K562 (cell line): ENCODE data around the gene RNPEPL1. TPM values are rescaled to one million over a fixed set of nuclear protein-coding genes. Genes with fewer than 3 reads are reported as not detected.

Source experiments
- ATAC-seq: fragments of 200-7000 bp; cut with Tn5 transposase; 3 replicates; pipeline ENCODE4 v1.9.1; 2020; ENCODE audit warnings: moderate library complexity
- BruUV-seq: library from RNA; stranded (reverse); fragments of 400-500 nt; replicated peaks from 2 replicates; lab custom pipeline; 2021; lab: Mats Ljungman, UMichigan
- CTCF ChIA-PET: fragments of 300-600 bp; formaldehyde crosslinking; extraction: SDS; loops from one replicate; lab custom pipeline; 2021; ENCODE audit warnings: low intra/inter-chr PET ratio; lab: Yijun Ruan, JAX
- POLR2A ChIA-PET: fragments of 300-600, 350-650 bp; sonication (Branson Sonifier 250); formaldehyde crosslinking; extraction: SDS; loops from one replicate; lab custom pipeline; 2021; ENCODE audit warnings: antibody characterized with exemption, inconsistent platforms; lab: Yijun Ruan, JAX
- DNase-seq, 4 experiments: peaks; one replicate each; pipeline versions ENCODE4 v3.0.0 to v3.0.0-alpha.2; 2011 to 2018; ENCODE audit warnings: low spot score in 3 of 4, mixed read lengths in 3 of 4; ENCODE audit errors: extremely low read depth in 1 of 4
- FAIRE-seq: peaks from 2 replicates; lab custom pipeline; 2011; peaks lifted over from hg19 to GRCh38; lab: Jason Lieb, UNC
- H2AFZ ChIP-seq: 2 replicates; pipeline ENCODE4 v1.6.0; 2011; ENCODE audit warnings: low read depth, low read length, control low read depth, inconsistent platforms
- H3K27ac ChIP-seq: fragments of 200-600 bp; 3 replicates; pipeline ENCODE4 v1.8.0; 2011; ENCODE audit warnings: low read depth, mild to moderate bottlenecking, control low read depth, inconsistent platforms, low read length, moderate library complexity, mixed read lengths; ENCODE audit errors: extremely low read depth
- H3K27me3 ChIP-seq, 2 experiments: fragments of 300-600 bp in 1 of 2; 2 replicates in 1 of 2; 3 replicates in 1 of 2; pipeline versions ENCODE4 v1.6.0 to v1.8.0; 2011; ENCODE audit warnings: inconsistent platforms in 2 of 2, low read length in 2 of 2, mild to moderate bottlenecking in 1 of 2, mixed read lengths in 1 of 2, moderate library complexity in 1 of 2; ENCODE audit not compliant: control insufficient read depth in 2 of 2, insufficient read depth in 2 of 2
- H3K36me3 ChIP-seq: fragments of 300-600 bp; 3 replicates; pipeline ENCODE4 v1.8.0; 2011; ENCODE audit warnings: mild to moderate bottlenecking, low read length, inconsistent platforms; ENCODE audit not compliant: control insufficient read depth, insufficient read depth
- H3K4me1 ChIP-seq, 2 experiments: fragments of 200-600 bp in 1 of 2; replicated peaks in 1 of 2; 2 replicates in 1 of 2; 3 replicates in 1 of 2; pipeline versions ENCODE4 v1.5.1 to v1.8.0; 2011; ENCODE audit warnings: inconsistent platforms in 2 of 2, low read length in 2 of 2, mild to moderate bottlenecking in 1 of 2, mixed read lengths in 1 of 2, moderate library complexity in 1 of 2; ENCODE audit not compliant: control insufficient read depth in 2 of 2, insufficient read depth in 2 of 2
- H3K4me2 ChIP-seq: 2 replicates; pipeline ENCODE4 v1.6.1; 2011; ENCODE audit warnings: low read length, control low read depth, inconsistent platforms, mixed read lengths; ENCODE audit not compliant: insufficient read depth
- H3K4me3 ChIP-seq: fragments of 200-600 bp; sonication (generic), shearing (Covaris generic); 2 replicates; pipeline ENCODE4 v1.5.1; 2016; ENCODE audit warnings: control low read depth, inconsistent platforms
- H3K79me2 ChIP-seq: fragments of 200-600 bp; 3 replicates; pipeline ENCODE4 v1.8.0; 2011; ENCODE audit warnings: low read length, inconsistent platforms; ENCODE audit not compliant: control insufficient read depth, insufficient read depth
- H3K9ac ChIP-seq, 2 experiments: 2 replicates each; pipeline versions ENCODE4 v1.6.0 to v1.6.1; 2011; ENCODE audit warnings: low read depth in 2 of 2, low read length in 2 of 2, control low read depth in 1 of 2, inconsistent platforms in 1 of 2, mild to moderate bottlenecking in 1 of 2, mixed read lengths in 1 of 2; ENCODE audit not compliant: insufficient read depth in 1 of 2
- H3K9me1 ChIP-seq: one replicate; pipeline ENCODE4 v1.6.0; 2011; ENCODE audit warnings: inconsistent platforms, mild to moderate bottlenecking, low read length, moderate library complexity; ENCODE audit not compliant: control insufficient read depth, insufficient read depth
- H3K9me3 ChIP-seq: replicated peaks from 2 replicates; pipeline ENCODE4 v1.5.1; 2011; ENCODE audit warnings: low read depth, low read length, inconsistent platforms; ENCODE audit not compliant: control insufficient read depth, insufficient read depth
- H4K20me1 ChIP-seq: replicated peaks from 2 replicates; pipeline ENCODE4 v1.6.1; 2011; ENCODE audit warnings: low read length, inconsistent platforms, mixed read lengths; ENCODE audit not compliant: control insufficient read depth, insufficient read depth
- EZH2 ChIP-seq: IDR thresholded peaks from 2 replicates; pipeline ENCODE4 v1.6.1; 2012; ENCODE audit warnings: low read depth, mild to moderate bottlenecking, inconsistent platforms, low read length, borderline replicate concordance
- GABPB1 ChIP-seq: sonication (generic); formaldehyde crosslinking; IDR thresholded peaks from 2 replicates; pipeline ENCODE4 v1.8.0; 2022; ENCODE audit warnings: mild to moderate bottlenecking, missing genetic modification reagents
- LARP7 ChIP-seq: fragments of 450-650 bp; IDR thresholded peaks from 2 replicates; pipeline ENCODE4 v1.6.1; 2016
- SETDB1 ChIP-seq: IDR thresholded peaks from one replicate; pipeline ENCODE4 v1.6.1; 2012; ENCODE audit warnings: low read length, control low read depth, inconsistent platforms
- TCF7L2 ChIP-seq: fragments of 150-350 bp; IDR thresholded peaks from 2 replicates; pipeline ENCODE4 v1.6.1; 2016; ENCODE audit warnings: low read depth, mild to moderate bottlenecking, low read length, moderate library complexity
- ZKSCAN8 ChIP-seq: fragments of 200-800 bp; sonication (Bioruptor generic); IDR thresholded peaks from 2 replicates; pipeline ENCODE4 v1.6.1; 2016; ENCODE audit warnings: missing genetic modification characterization, missing compliant biosample characterization
- ZNF431 ChIP-seq: sonication (generic); formaldehyde crosslinking; IDR thresholded peaks from 2 replicates; pipeline ENCODE4 v1.8.0; 2022; ENCODE audit warnings: mild to moderate bottlenecking, missing genetic modification reagents
- ZNF707 ChIP-seq: fragments of 250-450 bp; sonication (Bioruptor Pico); conservative IDR thresholded peaks from 2 replicates; pipeline ENCODE4 v1.8.0; 2022; ENCODE audit warnings: inconsistent platforms, mild to moderate bottlenecking, moderate library complexity
- WGBS: fragments of 100-300 bp; shearing (Covaris generic); methylation state at CpG from one replicate; pipeline ENCODE4 v1.1.6; 2016; ENCODE audit warnings: low coverage, mixed read lengths; ENCODE audit not compliant: insufficient coverage; ENCODE audit errors: missing lambda C conversion rate; 5-methylcytosine and 5-hydroxymethylcytosine counted together
- in situ Hi-C: fragments of 300-500 bp; cut with MboI; formaldehyde crosslinking; loops from 4 replicates; pipeline ENCODE4 v1.15.0; 2018; ENCODE audit warnings: inconsistent platforms, mixed read lengths
- intact Hi-C: fragments of 100-400 bp; cut with micrococcal nuclease; formaldehyde crosslinking; loops from 2 replicates; pipeline ENCODE4 v1.14.2; 2022
- polyA plus RNA-seq, 8 experiments: library from polyadenylated mRNA; depleted of rRNA in 4 of 8; stranded (reverse) in 5 of 8; unstranded in 3 of 8; fragments of >200 nt; fragmentation: Nextera tagmentation in 2 of 8; fragmentation: Illumina TruSeq in 1 of 8; extraction: Ambion mirVana in 2 of 8; extraction: Trizol in 1 of 8; gene quantifications; 2 replicates each; pipeline versions ENCODE4 v1.2.1 to v1.2.3, GENCODE V29; 2011 to 2014; ENCODE audit warnings: inconsistent platforms in 1 of 8, missing spikeins in 1 of 8
- total RNA-seq, 7 experiments: library from RNA; depleted of rRNA in 6 of 7; stranded (reverse); fragments of >200 nt in 6 of 7; fragmentation: Illumina TruSeq in 2 of 7; extraction: Trizol in 2 of 7; gene quantifications; 2 replicates each; pipeline versions ENCODE4 v1.2.1 to v1.2.3, GENCODE V29; 2011 to 2021; ENCODE audit warnings: low replicate concordance in 1 of 7
- TF ChIP-seq, protein P1 (sequence below), 2 experiments: IDR thresholded peaks; 2 replicates each; pipeline ENCODE4 v1.6.1; 2012; ENCODE audit warnings: improper control_type of control experiment in 2 of 2, low read depth in 2 of 2, low read length in 2 of 2, borderline replicate concordance in 1 of 2
- TF ChIP-seq, protein P2 (sequence below): fragments of 250-450 bp; sonication (Bioruptor Pico); IDR thresholded peaks from 2 replicates; pipeline ENCODE4 v1.4.0; 2020; ENCODE audit warnings: mild to moderate bottlenecking
- TF ChIP-seq, protein P3 (sequence below): fragments of 250-450 bp; sonication (Bioruptor Pico); IDR thresholded peaks from 2 replicates; pipeline ENCODE4 v1.8.0; 2021; ENCODE audit warnings: borderline replicate concordance, mild to moderate bottlenecking, moderate library complexity; ENCODE audit not compliant: poor library complexity, severe bottlenecking

The RNPEPL1 gene
- total and polyA plus RNA-seq, 9 of the 15 experiments (the other 6 are each of a cell fraction or from before 2014, with no cell fraction given), result 0.07 to 38.7 (median 5.6) TPM

DNA sequence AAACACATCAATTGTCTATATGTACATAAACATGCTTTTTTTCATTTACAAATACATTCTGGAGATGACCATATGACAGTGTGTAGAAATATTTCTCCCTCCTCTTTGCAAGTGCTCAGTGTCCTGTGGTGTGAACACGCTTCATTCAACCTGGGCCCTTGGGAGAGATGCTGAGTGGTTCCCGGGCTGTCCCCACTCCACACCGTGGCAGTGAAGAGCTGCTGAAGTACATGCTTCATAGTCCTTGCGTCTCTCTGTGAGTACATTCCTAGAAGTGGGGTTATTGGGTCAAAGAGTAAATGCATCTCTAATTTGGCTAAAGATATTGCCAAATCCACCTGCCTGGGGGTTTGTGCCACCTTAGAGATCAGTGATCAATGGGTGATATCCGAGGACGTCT lies 50.5 kb downstream of the RNPEPL1 start:
- intact Hi-C loops (no loop called here), in situ Hi-C loops (no loop called here)
- H2AFZ ChIP-seq, result no peak overlapping the region
- 29% methylated on average over 4 of the region's 6 CpGs for WGBS
- H3K9me3 ChIP-seq, result no peaks in the 10 kb centered on the region
- CTCF ChIA-PET, result no interaction called here
- H3K79me2 ChIP-seq, result no peaks in the 10 kb centered on the region
- POLR2A ChIA-PET, result no interaction called here
- H3K27ac ChIP-seq, result no peak overlapping the region
- H3K27me3 ChIP-seq, result no peaks in the 10 kb centered on the region
- no peak for TF ChIP-seq ZKSCAN8 (CRISPR knock-in tag)
- TF ChIP-seq GABPB1 (CRISPR knock-in tag), result no peak
- no peak for ATAC-seq
- FAIRE-seq, result no peak
- no peak overlapping the region for H3K4me2 ChIP-seq
- no peak overlapping the region for H3K4me3 ChIP-seq
- H3K36me3 ChIP-seq, result no peaks in the 10 kb centered on the region
- H3K9ac ChIP-seq, result no peak overlapping the region
- H4K20me1 ChIP-seq, result no peaks in the 10 kb centered on the region
- no peaks in the 10 kb centered on the region for H3K9me1 ChIP-seq
- no TSS peak for BruUV-seq
- no peak for DNase-seq
- H3K4me1 ChIP-seq, result peaks cover 0 to 25% of the 10 kb centered on the region in 2 experiments; a peak in 2 of 5 replicates

DNA sequence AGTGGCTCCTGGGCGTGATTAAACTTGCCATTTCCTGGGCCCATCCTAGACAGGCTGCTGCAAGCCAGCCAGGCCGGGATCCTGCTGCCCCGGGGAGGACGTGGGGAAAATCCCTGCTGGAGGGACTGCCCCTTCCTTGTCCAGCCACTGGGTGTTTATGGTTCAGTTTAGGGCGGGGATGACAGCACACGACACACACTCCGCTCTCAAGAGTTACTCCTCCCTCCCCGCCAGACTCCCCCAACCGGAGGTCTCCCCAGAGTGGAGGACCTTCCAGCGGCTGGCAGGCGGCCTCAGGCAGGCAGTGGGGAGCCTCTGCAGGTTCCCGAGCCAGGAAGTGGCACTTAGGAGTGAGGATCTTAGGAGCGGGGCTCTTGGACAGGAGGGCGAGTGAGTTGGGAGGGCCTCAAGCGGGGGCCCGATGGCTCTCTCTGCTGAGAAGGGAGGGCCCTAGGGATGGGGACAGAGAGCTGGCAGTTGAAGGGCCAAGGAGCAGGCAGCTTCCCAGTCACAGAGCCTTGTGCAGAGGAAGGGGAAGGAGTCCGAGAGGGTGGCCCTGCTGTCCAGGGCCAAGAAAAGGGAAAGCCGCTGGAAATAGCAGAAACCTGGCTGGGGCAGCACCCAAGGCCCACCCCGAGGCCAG lies 51.3 kb downstream of the RNPEPL1 start:
- H2AFZ ChIP-seq, result no peak overlapping the region
- 28% methylated on average over 9 of the region's 19 CpGs for WGBS
- ChIA-PET POLR2A (interaction anchor here (0.6 kb wide), 1 partner anchor 1044 kb away, joined by 3 read pairs; no protein-coding TSS in a partner anchor), CTCF (no interaction called here)
- no peak overlapping the region for H3K4me2 ChIP-seq
- FAIRE-seq, result no peak
- H3K27me3 ChIP-seq, result no peaks in the 10 kb centered on the region
- no peak for DNase-seq
- BruUV-seq, result no TSS peak
- in situ Hi-C loops (no loop called here), intact Hi-C loops (no loop called here)
- no peaks in the 10 kb centered on the region for H3K36me3 ChIP-seq
- no peak overlapping the region for H3K9ac ChIP-seq
- no peaks in the 10 kb centered on the region for H4K20me1 ChIP-seq
- peaks cover 0 to 32% of the 10 kb centered on the region in 2 experiments; a peak in 2 of 5 replicates for H3K4me1 ChIP-seq
- no peak; the same call in 2 of the 3 replicates for ATAC-seq
- H3K27ac ChIP-seq, result no peak overlapping the region
- H3K9me1 ChIP-seq, result no peaks in the 10 kb centered on the region
- no peaks in the 10 kb centered on the region for H3K79me2 ChIP-seq
- H3K9me3 ChIP-seq, result no peaks in the 10 kb centered on the region
- no peak overlapping the region for H3K4me3 ChIP-seq
- TF ChIP-seq TCF7L2 (no peak), ZNF431 (no peak), SETDB1 (no peak), ZNF707 (CRISPR knock-in tag) (no peak), EZH2 (no peak), LARP7 (no peak)
- TF ChIP-seq, protein P1, sequence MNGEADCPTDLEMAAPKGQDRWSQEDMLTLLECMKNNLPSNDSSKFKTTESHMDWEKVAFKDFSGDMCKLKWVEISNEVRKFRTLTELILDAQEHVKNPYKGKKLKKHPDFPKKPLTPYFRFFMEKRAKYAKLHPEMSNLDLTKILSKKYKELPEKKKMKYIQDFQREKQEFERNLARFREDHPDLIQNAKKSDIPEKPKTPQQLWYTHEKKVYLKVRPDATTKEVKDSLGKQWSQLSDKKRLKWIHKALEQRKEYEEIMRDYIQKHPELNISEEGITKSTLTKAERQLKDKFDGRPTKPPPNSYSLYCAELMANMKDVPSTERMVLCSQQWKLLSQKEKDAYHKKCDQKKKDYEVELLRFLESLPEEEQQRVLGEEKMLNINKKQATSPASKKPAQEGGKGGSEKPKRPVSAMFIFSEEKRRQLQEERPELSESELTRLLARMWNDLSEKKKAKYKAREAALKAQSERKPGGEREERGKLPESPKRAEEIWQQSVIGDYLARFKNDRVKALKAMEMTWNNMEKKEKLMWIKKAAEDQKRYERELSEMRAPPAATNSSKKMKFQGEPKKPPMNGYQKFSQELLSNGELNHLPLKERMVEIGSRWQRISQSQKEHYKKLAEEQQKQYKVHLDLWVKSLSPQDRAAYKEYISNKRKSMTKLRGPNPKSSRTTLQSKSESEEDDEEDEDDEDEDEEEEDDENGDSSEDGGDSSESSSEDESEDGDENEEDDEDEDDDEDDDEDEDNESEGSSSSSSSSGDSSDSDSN (IDR thresholded peaks at IDR 0.05; ENCODE audit: borderline replicate concordance in 1 of 2, low read depth in 2 of 2, low read length in 2 of 2), result no peak
- TF ChIP-seq, protein P2, sequence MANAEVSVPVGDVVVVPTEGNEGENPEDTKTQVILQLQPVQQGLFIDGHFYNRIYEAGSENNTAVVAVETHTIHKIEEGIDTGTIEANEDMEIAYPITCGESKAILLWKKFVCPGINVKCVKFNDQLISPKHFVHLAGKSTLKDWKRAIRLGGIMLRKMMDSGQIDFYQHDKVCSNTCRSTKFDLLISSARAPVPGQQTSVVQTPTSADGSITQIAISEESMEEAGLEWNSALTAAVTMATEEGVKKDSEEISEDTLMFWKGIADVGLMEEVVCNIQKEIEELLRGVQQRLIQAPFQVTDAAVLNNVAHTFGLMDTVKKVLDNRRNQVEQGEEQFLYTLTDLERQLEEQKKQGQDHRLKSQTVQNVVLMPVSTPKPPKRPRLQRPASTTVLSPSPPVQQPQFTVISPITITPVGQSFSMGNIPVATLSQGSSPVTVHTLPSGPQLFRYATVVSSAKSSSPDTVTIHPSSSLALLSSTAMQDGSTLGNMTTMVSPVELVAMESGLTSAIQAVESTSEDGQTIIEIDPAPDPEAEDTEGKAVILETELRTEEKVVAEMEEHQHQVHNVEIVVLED (CRISPR knock-in tag), result no peak
- TF ChIP-seq, protein P3, sequence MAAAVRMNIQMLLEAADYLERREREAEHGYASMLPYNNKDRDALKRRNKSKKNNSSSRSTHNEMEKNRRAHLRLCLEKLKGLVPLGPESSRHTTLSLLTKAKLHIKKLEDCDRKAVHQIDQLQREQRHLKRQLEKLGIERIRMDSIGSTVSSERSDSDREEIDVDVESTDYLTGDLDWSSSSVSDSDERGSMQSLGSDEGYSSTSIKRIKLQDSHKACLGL, result no peak
